Neural cell (in vitro differentiated cells): Measurements from ENCODE around the gene SOHLH1.

Experiments used
- EP300 ChIP-seq: fragments of 450-650 bp; conservative IDR thresholded peaks from 2 replicates; pipeline ENCODE4 v1.6.1; 2014; ENCODE audit warnings: antibody characterized with exemption, mild to moderate bottlenecking, moderate library complexity; ENCODE audit not compliant: poor library complexity, severe bottlenecking
- EZH2 ChIP-seq: fragments of 200-600, 300-800 bp; shearing (Covaris generic), sonication (generic); IDR thresholded peaks from 2 replicates; pipeline ENCODE4 v1.6.1; 2014; ENCODE audit warnings: antibody characterized with exemption, low read length, borderline replicate concordance, mild to moderate bottlenecking; ENCODE audit not compliant: insufficient read depth, poor library complexity, severe bottlenecking
- RAD21 ChIP-seq: fragments of 450-650 bp; conservative IDR thresholded peaks from 2 replicates; pipeline ENCODE4 v1.6.1; 2014; ENCODE audit warnings: antibody characterized with exemption, mild to moderate bottlenecking, moderate library complexity
- TF ChIP-seq, protein P1 (sequence below): IDR thresholded peaks from 2 replicates; pipeline ENCODE4 v1.6.1; 2012; ENCODE audit warnings: borderline replicate concordance
- TF ChIP-seq, protein P2 (sequence below): fragments of 450-650 bp; IDR thresholded peaks from 2 replicates; pipeline ENCODE4 v1.5.1; 2014; ENCODE audit warnings: antibody characterized with exemption, mild to moderate bottlenecking, moderate library complexity; ENCODE audit not compliant: poor library complexity, severe bottlenecking

DNA sequence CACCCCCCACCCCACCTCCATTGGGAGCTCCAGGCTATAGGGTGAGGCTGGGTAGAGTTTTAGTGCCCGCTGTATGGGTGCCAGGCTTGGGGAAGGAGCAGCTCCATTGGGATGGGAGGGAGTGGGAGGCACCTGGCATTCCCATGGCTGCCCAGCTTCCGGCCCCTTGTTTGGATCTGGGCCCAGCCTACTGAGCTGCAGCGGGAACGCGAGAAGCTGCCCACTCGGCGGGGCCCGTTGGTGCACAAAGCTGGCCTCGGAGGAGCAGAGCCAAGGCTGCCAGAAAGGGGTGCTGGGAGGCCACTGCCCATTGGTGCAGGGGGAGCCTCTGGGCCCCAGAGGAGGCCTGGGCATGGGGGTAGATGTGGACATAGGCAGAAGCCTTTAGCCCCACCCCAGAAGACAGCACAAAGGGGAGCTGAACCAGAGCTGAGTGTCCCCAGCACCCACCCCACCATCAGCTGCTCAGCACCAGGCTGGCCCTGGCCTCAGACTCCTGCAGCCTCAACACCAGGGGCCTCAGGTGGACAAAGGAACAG, 31.7 kb downstream of the SOHLH1 start:
- TF ChIP-seq, protein P1, sequence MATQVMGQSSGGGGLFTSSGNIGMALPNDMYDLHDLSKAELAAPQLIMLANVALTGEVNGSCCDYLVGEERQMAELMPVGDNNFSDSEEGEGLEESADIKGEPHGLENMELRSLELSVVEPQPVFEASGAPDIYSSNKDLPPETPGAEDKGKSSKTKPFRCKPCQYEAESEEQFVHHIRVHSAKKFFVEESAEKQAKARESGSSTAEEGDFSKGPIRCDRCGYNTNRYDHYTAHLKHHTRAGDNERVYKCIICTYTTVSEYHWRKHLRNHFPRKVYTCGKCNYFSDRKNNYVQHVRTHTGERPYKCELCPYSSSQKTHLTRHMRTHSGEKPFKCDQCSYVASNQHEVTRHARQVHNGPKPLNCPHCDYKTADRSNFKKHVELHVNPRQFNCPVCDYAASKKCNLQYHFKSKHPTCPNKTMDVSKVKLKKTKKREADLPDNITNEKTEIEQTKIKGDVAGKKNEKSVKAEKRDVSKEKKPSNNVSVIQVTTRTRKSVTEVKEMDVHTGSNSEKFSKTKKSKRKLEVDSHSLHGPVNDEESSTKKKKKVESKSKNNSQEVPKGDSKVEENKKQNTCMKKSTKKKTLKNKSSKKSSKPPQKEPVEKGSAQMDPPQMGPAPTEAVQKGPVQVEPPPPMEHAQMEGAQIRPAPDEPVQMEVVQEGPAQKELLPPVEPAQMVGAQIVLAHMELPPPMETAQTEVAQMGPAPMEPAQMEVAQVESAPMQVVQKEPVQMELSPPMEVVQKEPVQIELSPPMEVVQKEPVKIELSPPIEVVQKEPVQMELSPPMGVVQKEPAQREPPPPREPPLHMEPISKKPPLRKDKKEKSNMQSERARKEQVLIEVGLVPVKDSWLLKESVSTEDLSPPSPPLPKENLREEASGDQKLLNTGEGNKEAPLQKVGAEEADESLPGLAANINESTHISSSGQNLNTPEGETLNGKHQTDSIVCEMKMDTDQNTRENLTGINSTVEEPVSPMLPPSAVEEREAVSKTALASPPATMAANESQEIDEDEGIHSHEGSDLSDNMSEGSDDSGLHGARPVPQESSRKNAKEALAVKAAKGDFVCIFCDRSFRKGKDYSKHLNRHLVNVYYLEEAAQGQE = no peak
- TF ChIP-seq EP300 (no peak), RAD21 (no peak), EZH2 (no peak)
- TF ChIP-seq, protein P2, sequence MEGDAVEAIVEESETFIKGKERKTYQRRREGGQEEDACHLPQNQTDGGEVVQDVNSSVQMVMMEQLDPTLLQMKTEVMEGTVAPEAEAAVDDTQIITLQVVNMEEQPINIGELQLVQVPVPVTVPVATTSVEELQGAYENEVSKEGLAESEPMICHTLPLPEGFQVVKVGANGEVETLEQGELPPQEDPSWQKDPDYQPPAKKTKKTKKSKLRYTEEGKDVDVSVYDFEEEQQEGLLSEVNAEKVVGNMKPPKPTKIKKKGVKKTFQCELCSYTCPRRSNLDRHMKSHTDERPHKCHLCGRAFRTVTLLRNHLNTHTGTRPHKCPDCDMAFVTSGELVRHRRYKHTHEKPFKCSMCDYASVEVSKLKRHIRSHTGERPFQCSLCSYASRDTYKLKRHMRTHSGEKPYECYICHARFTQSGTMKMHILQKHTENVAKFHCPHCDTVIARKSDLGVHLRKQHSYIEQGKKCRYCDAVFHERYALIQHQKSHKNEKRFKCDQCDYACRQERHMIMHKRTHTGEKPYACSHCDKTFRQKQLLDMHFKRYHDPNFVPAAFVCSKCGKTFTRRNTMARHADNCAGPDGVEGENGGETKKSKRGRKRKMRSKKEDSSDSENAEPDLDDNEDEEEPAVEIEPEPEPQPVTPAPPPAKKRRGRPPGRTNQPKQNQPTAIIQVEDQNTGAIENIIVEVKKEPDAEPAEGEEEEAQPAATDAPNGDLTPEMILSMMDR = no peak
